Trophoblast cell (in vitro differentiated cells and primary cell): ENCODE data around the gene TEAD1.
A peak's percentile ranks its signal among the peaks of the same experiment; 100 is the strongest.

ENCODE experiments used
- DNase-seq, 2 donors: peaks; one replicate each; pipeline ENCODE4 v3.0.0-alpha.2; 2016
- H2AFZ ChIP-seq: 2 replicates; pipeline ENCODE4 v1.6.1; 2013; ENCODE audit warnings: low read length, moderate library complexity, mild to moderate bottlenecking; ENCODE audit not compliant: insufficient read depth, poor library complexity
- H2AK5ac ChIP-seq: 2 replicates; pipeline ENCODE4 v1.6.1; 2013; ENCODE audit warnings: mild to moderate bottlenecking, low read length
- H2BK120ac ChIP-seq: 2 replicates; pipeline ENCODE4 v1.6.1; 2013; ENCODE audit warnings: low read length, mild to moderate bottlenecking, moderate library complexity; ENCODE audit not compliant: insufficient read depth, poor library complexity
- H2BK12ac ChIP-seq: 2 replicates; pipeline ENCODE4 v1.6.1; 2013; ENCODE audit warnings: mild to moderate bottlenecking, low read length, moderate library complexity
- H2BK5ac ChIP-seq: 2 replicates; pipeline ENCODE4 v1.6.1; 2013; ENCODE audit warnings: low read length, low read depth, moderate library complexity, mild to moderate bottlenecking; ENCODE audit not compliant: poor library complexity
- H3K14ac ChIP-seq: 2 replicates; pipeline ENCODE4 v1.6.1; 2013; ENCODE audit warnings: mild to moderate bottlenecking, low read length
- H3K18ac ChIP-seq: 2 replicates; pipeline ENCODE4 v1.6.1; 2013; ENCODE audit warnings: mild to moderate bottlenecking, low read length
- H3K23ac ChIP-seq: 2 replicates; pipeline ENCODE4 v1.6.1; 2013; ENCODE audit warnings: low read length
- H3K27ac ChIP-seq: 2 replicates; pipeline ENCODE4 v1.5.1; 2013; ENCODE audit warnings: low read depth, mild to moderate bottlenecking, inconsistent platforms, low read length, moderate library complexity
- H3K27me3 ChIP-seq: 2 replicates; pipeline ENCODE4 v1.6.1; 2013; ENCODE audit warnings: inconsistent platforms, mild to moderate bottlenecking, low read length, moderate library complexity; ENCODE audit not compliant: insufficient read depth
- H3K36me3 ChIP-seq, 2 experiments: 1 replicate in 1 of 2; 2 replicates in 1 of 2; pipeline ENCODE4 v1.6.1; 2013; ENCODE audit warnings: low read length in 2 of 2, mild to moderate bottlenecking in 2 of 2, moderate library complexity in 1 of 2; ENCODE audit not compliant: insufficient read depth in 2 of 2, control insufficient read depth in 1 of 2
- H3K4ac ChIP-seq: 2 replicates; pipeline ENCODE4 v1.6.1; 2013; ENCODE audit warnings: low read depth, mild to moderate bottlenecking, low read length, moderate library complexity
- H3K4me1 ChIP-seq, 2 experiments: 1 replicate in 1 of 2; 2 replicates in 1 of 2; pipeline ENCODE4 v1.6.1; 2013; ENCODE audit warnings: low read length in 2 of 2, mild to moderate bottlenecking in 2 of 2, moderate library complexity in 1 of 2; ENCODE audit not compliant: insufficient read depth in 2 of 2, control insufficient read depth in 1 of 2
- H3K4me2 ChIP-seq: 2 replicates; pipeline ENCODE4 v1.6.1; 2013; ENCODE audit warnings: inconsistent platforms, mild to moderate bottlenecking, low read length, moderate library complexity
- H3K4me3 ChIP-seq: 2 replicates; pipeline ENCODE4 v1.5.1; 2013; ENCODE audit warnings: mild to moderate bottlenecking, low read depth, low read length, inconsistent platforms
- H3K79me1 ChIP-seq: one replicate; pipeline ENCODE4 v1.6.1; 2013; ENCODE audit warnings: low read length
- H3K79me2 ChIP-seq: 2 replicates; pipeline ENCODE4 v1.6.1; 2013; ENCODE audit warnings: low read length, mild to moderate bottlenecking; ENCODE audit not compliant: control insufficient read depth, insufficient read depth, poor library complexity
- H3K9ac ChIP-seq: 2 replicates; pipeline ENCODE4 v1.6.1; 2013; ENCODE audit warnings: mild to moderate bottlenecking, low read length
- H3K9me3 ChIP-seq: 2 replicates; pipeline ENCODE4 v1.6.1; 2013; ENCODE audit warnings: low read depth, mild to moderate bottlenecking, control low read depth, inconsistent platforms, low read length; ENCODE audit not compliant: insufficient read depth
- H4K12ac ChIP-seq: 2 replicates; pipeline ENCODE4 v1.6.1; 2013; ENCODE audit warnings: low read depth, mild to moderate bottlenecking, low read length, moderate library complexity
- H4K8ac ChIP-seq: 2 replicates; pipeline ENCODE4 v1.6.1; 2013; ENCODE audit warnings: low read depth, mild to moderate bottlenecking, low read length, moderate library complexity
- H4K91ac ChIP-seq: one replicate; pipeline ENCODE4 v1.6.1; 2013; ENCODE audit warnings: low read depth, mild to moderate bottlenecking, low read length, moderate library complexity
- WGBS: extraction: QIAGEN DNeasy Blood & Tissue Kit; methylation state at CpG from one replicate; pipeline ENCODE4 v1.1.7; 2013; ENCODE audit warnings: missing lambda C conversion rate; ENCODE audit not compliant: insufficient read length, insufficient coverage; ENCODE audit errors: extremely low coverage; 5-methylcytosine and 5-hydroxymethylcytosine counted together

Gene TEAD1

DNA sequence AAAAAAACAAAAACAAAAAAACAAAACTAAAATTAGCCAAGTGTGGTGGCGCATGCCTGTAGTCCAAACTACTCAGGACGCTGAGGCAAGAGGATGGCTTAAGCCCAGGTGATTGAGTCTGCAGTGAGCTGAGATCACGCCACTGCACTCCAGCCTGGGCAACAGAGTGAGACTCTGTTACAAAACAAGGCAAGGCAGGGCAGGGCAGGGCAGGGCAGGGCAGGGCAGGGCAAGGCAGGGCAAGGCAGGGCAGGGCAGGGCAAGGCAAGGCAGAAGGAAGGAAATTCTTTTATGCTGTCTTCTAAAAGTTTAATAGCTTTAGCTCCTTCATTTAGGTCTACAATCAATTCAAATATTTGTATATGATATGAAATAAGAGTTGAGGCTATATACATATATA, 284.8 kb downstream of the TEAD1 start:
- H3K79me1 ChIP-seq, result no peaks in the 10 kb centered on the region
- no peak overlapping the region for H3K9ac ChIP-seq
- H3K36me3 ChIP-seq, result no peaks in the 10 kb centered on the region
- no peaks in the 10 kb centered on the region for H3K79me2 ChIP-seq
- no peak for DNase-seq
- H3K27me3 ChIP-seq, result no peaks in the 10 kb centered on the region
- no peak overlapping the region for H2BK120ac ChIP-seq
- H3K23ac ChIP-seq, result no peak overlapping the region
- H2BK5ac ChIP-seq, result no peak overlapping the region
- H3K4me2 ChIP-seq, result no peak overlapping the region
- no peak overlapping the region for H2BK12ac ChIP-seq
- no peaks in the 10 kb centered on the region for H3K9me3 ChIP-seq
- peak overlapping the region; percentile 21 for H2AK5ac ChIP-seq
- H4K8ac ChIP-seq, result no peak overlapping the region
- no peak overlapping the region for H3K4me3 ChIP-seq
- H4K91ac ChIP-seq, result no peak overlapping the region
- H3K4ac ChIP-seq, result no peak overlapping the region
- H3K14ac ChIP-seq, result no peak overlapping the region
- no peak overlapping the region for H4K12ac ChIP-seq
- H3K27ac ChIP-seq, result no peak overlapping the region
- no peak overlapping the region for H3K18ac ChIP-seq
- WGBS, result no CpG with 5 or more reads among the region's 3 CpGs
- H3K4me1 ChIP-seq, result no peaks in the 10 kb centered on the region
- no peak overlapping the region for H2AFZ ChIP-seq

DNA sequence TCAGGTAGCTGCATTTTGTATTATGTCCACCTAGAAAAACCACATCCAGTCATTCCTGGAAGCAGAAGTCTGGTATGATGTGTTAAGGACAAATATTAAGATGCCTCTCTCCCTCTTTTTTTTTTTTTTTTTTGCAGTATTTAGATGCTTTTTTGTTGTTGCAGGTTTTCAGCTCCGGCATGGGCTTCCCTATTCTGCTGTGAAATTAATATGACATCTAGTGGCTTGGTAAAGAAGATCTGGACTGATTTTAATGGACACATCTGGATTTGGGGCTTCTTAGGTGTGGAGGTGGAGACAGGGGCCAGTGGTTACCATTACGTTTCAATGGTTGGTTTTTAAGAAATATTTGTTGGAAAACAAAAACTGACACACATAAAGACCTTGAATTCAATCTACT, 287.4 kb downstream of the TEAD1 start:
- H2BK12ac ChIP-seq, result no peak overlapping the region
- no peak overlapping the region for H2AFZ ChIP-seq
- no peak overlapping the region for H3K23ac ChIP-seq
- H3K4me1 ChIP-seq, result no peaks in the 10 kb centered on the region
- H2AK5ac ChIP-seq, result no peak overlapping the region
- no peak for DNase-seq
- no peak overlapping the region for H3K18ac ChIP-seq
- no peaks in the 10 kb centered on the region for H3K9me3 ChIP-seq
- no peak overlapping the region for H4K12ac ChIP-seq
- no peak overlapping the region for H3K9ac ChIP-seq
- no peak overlapping the region for H4K91ac ChIP-seq
- no peaks in the 10 kb centered on the region for H3K36me3 ChIP-seq
- H3K79me1 ChIP-seq, result no peaks in the 10 kb centered on the region
- no CpG with 5 or more reads among the region's 2 CpGs for whole genome bisulfite sequencing
- H4K8ac ChIP-seq, result no peak overlapping the region
- H2BK120ac ChIP-seq, result no peak overlapping the region
- no peak overlapping the region for H3K14ac ChIP-seq
- no peak overlapping the region for H3K27ac ChIP-seq
- H3K79me2 ChIP-seq, result no peaks in the 10 kb centered on the region
- H3K27me3 ChIP-seq, result no peaks in the 10 kb centered on the region
- no peak overlapping the region for H3K4me2 ChIP-seq
- no peak overlapping the region for H2BK5ac ChIP-seq
- no peak overlapping the region for H3K4ac ChIP-seq
- no peak overlapping the region for H3K4me3 ChIP-seq

DNA sequence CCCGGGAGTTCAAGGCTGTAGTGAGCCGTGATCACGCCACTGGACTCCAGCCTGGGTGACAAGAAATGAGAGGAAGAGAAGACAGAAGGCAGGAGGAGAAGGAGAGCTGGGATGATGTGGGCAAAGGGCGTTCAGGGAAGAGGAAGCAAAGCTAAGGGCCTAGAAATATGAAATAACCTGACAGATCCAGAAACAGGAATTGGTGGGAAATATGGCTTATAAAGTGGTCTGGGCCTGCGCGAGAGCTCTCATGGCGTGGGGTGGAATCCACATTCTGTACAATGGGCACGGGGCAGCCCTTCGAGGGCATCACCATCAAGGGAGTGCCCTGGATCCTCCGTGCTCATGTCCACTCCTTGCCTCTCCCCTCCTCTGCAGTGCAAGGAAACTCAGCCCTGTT, 288.1 kb downstream of the TEAD1 start:
- no peak overlapping the region for H3K27ac ChIP-seq
- no peak overlapping the region for H3K4me2 ChIP-seq
- no peaks in the 10 kb centered on the region for H3K4me1 ChIP-seq
- no peak overlapping the region for H2BK5ac ChIP-seq
- no peak overlapping the region for H2BK12ac ChIP-seq
- H2BK120ac ChIP-seq, result no peak overlapping the region
- no peak overlapping the region for H3K9ac ChIP-seq
- no peak overlapping the region for H3K4ac ChIP-seq
- H3K4me3 ChIP-seq, result no peak overlapping the region
- no peaks in the 10 kb centered on the region for H3K36me3 ChIP-seq
- no peak overlapping the region for H4K12ac ChIP-seq
- no peaks in the 10 kb centered on the region for H3K79me1 ChIP-seq
- DNase-seq, result no peak
- H3K14ac ChIP-seq, result no peak overlapping the region
- no peak overlapping the region for H2AK5ac ChIP-seq
- no peak overlapping the region for H4K8ac ChIP-seq
- no peak overlapping the region for H4K91ac ChIP-seq
- no CpG with 5 or more reads among the region's 10 CpGs for WGBS
- no peak overlapping the region for H3K18ac ChIP-seq
- H3K79me2 ChIP-seq, result no peaks in the 10 kb centered on the region
- H3K27me3 ChIP-seq, result no peaks in the 10 kb centered on the region
- H2AFZ ChIP-seq, result no peak overlapping the region
- H3K23ac ChIP-seq, result no peak overlapping the region
- H3K9me3 ChIP-seq, result no peaks in the 10 kb centered on the region

DNA sequence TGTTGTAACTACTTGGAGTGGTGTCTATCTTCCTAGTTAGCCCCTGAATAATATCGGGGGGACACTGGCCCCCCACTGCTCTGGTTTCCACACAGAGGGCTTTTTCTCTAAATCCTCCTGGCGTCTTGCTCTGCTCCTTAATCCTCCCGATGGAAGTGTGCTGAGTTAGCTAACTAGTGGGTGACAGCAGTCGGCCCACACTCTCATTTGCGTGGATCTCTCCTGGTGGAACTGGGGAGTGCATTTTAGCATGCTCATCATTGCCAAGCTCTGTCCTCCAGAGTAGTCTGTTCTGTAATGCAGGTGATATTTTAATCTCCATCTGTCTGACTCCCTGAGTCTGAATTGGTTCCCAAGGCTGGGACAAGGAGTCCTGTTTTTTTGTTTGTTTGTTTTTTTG, 288.8 kb downstream of the TEAD1 start:
- DNase-seq, result no peak
- H2AK5ac ChIP-seq, result no peak overlapping the region
- H2BK12ac ChIP-seq, result no peak overlapping the region
- H2AFZ ChIP-seq, result no peak overlapping the region
- WGBS, result no CpG with 5 or more reads among the region's 5 CpGs
- H3K79me2 ChIP-seq, result no peaks in the 10 kb centered on the region
- no peaks in the 10 kb centered on the region for H3K36me3 ChIP-seq
- no peak overlapping the region for H3K18ac ChIP-seq
- no peak overlapping the region for H2BK5ac ChIP-seq
- no peaks in the 10 kb centered on the region for H3K4me1 ChIP-seq
- H3K9ac ChIP-seq, result no peak overlapping the region
- H3K23ac ChIP-seq, result no peak overlapping the region
- no peak overlapping the region for H4K91ac ChIP-seq
- no peak overlapping the region for H4K12ac ChIP-seq
- no peak overlapping the region for H3K14ac ChIP-seq
- no peak overlapping the region for H3K4me3 ChIP-seq
- H2BK120ac ChIP-seq, result no peak overlapping the region
- H3K27me3 ChIP-seq, result no peaks in the 10 kb centered on the region
- no peak overlapping the region for H3K4ac ChIP-seq
- H3K79me1 ChIP-seq, result no peaks in the 10 kb centered on the region
- H3K27ac ChIP-seq, result no peak overlapping the region
- H3K4me2 ChIP-seq, result no peak overlapping the region
- H4K8ac ChIP-seq, result no peak overlapping the region
- H3K9me3 ChIP-seq, result no peaks in the 10 kb centered on the region
